Panc1 (cell line): Measurements from ENCODE around the gene SMIM12. TPM values are rescaled to one million over a fixed set of nuclear protein-coding genes. Genes with fewer than 3 reads are reported as not detected.

Source experiments
- ATAC-seq: fragments of 200-7000 bp; cut with Tn5 transposase; 2 replicates; pipeline ENCODE4 v1.9.1; 2020; ENCODE audit warnings: mild to moderate bottlenecking, moderate library complexity
- BruUV-seq: library from RNA; stranded (reverse); fragments of 400-500 nt; replicated peaks from 2 replicates; lab custom pipeline; 2021; lab: Mats Ljungman, UMichigan
- CTCF ChIA-PET: fragments of 300-600 bp; sonication (Branson Sonifier 250); formaldehyde crosslinking; loops from one replicate; lab custom pipeline; 2022; ENCODE audit warnings: antibody characterized with exemption; lab: Charles Lee
- POLR2A ChIA-PET: fragments of 300-600 bp; sonication (Branson Sonifier 250); formaldehyde crosslinking; loops from one replicate; lab custom pipeline; 2022; ENCODE audit warnings: antibody characterized with exemption; lab: Charles Lee
- DNase-seq: peaks from one replicate; pipeline ENCODE4 v3.0.0-alpha.2; 2010; ENCODE audit warnings: low read depth, low spot score
- H3K27ac ChIP-seq: 2 replicates; pipeline ENCODE4 v1.5.1; 2011; ENCODE audit warnings: mild to moderate bottlenecking, low read length, inconsistent platforms
- H3K27me3 ChIP-seq: fragments of 200-500 bp; sonication (Bioruptor generic); 2 replicates; pipeline ENCODE4 v1.6.0; 2014; ENCODE audit warnings: low read length, inconsistent platforms; ENCODE audit not compliant: control insufficient read depth, insufficient read depth
- H3K36me3 ChIP-seq: fragments of 200-500 bp; sonication (Bioruptor generic); 2 replicates; pipeline ENCODE4 v1.5.1; 2014; ENCODE audit warnings: inconsistent platforms, mild to moderate bottlenecking, low read length, moderate library complexity; ENCODE audit not compliant: control insufficient read depth, insufficient read depth
- H3K4me1 ChIP-seq: 2 replicates; pipeline ENCODE4 v1.5.1; 2011; ENCODE audit warnings: inconsistent platforms, mild to moderate bottlenecking, low read length, moderate library complexity; ENCODE audit not compliant: control insufficient read depth, insufficient read depth
- H3K4me3 ChIP-seq, 2 experiments: 2 replicates each; pipeline ENCODE4 v1.5.1; 2011 to 2012; ENCODE audit warnings: low read depth in 2 of 2, low read length in 2 of 2, mild to moderate bottlenecking in 2 of 2, inconsistent platforms in 1 of 2, moderate library complexity in 1 of 2
- H3K9me3 ChIP-seq: fragments of 200-500 bp; sonication (Bioruptor generic); 2 replicates; pipeline ENCODE4 v1.5.1; 2014; ENCODE audit warnings: low read depth, mild to moderate bottlenecking, inconsistent platforms, low read length, moderate library complexity; ENCODE audit not compliant: control insufficient read depth, insufficient read depth
- POLR2AphosphoS5 ChIP-seq: IDR thresholded peaks from 2 replicates; pipeline ENCODE4 v1.6.1; 2012; ENCODE audit warnings: mild to moderate bottlenecking, low read depth, low read length, moderate library complexity
- SIN3A ChIP-seq: IDR thresholded peaks from 2 replicates; pipeline ENCODE4 v1.6.1; 2012; ENCODE audit warnings: low read depth, mild to moderate bottlenecking, low read length, moderate library complexity, borderline replicate concordance; ENCODE audit not compliant: insufficient read depth
- TCF7L2 ChIP-seq: IDR thresholded peaks from 2 replicates; pipeline ENCODE4 v1.6.1; 2011; ENCODE audit warnings: mild to moderate bottlenecking, low read depth, low read length, inconsistent platforms
- in situ Hi-C: cut with HindIII; loops from 2 replicates; pipeline ENCODE4 v1.10.0; 2016; ENCODE audit warnings: low sequenced_read_pairs, low pct_unique_long_range_greater_than_20kb
- intact Hi-C: fragments of 100-400 bp; cut with micrococcal nuclease; formaldehyde crosslinking; loops from one replicate; pipeline ENCODE4 v1.10.0; 2022; ENCODE audit not compliant: unreplicated experiment
- total RNA-seq: library from RNA; stranded (reverse); gene quantifications from one replicate; pipeline ENCODE4 v1.2.1, GENCODE V29; 2021; ENCODE audit not compliant: unreplicated experiment
- TF ChIP-seq, protein P1 (sequence below), 2 experiments: IDR thresholded peaks; 2 replicates each; pipeline ENCODE4 v1.6.1; 2011 to 2012; ENCODE audit warnings: low read depth in 2 of 2, control low read depth in 1 of 2, low read length in 1 of 2, mild to moderate bottlenecking in 1 of 2, moderate library complexity in 1 of 2; ENCODE audit not compliant: insufficient read depth in 1 of 2
- TF ChIP-seq, protein P2 (sequence below): fragments of 450-650 bp; IDR thresholded peaks from 2 replicates; pipeline ENCODE4 v1.5.1; 2017; ENCODE audit warnings: mild to moderate bottlenecking

SMIM12 gene
- total RNA-seq, 1 experiment from 2014 or later = 47.5 TPM

DNA sequence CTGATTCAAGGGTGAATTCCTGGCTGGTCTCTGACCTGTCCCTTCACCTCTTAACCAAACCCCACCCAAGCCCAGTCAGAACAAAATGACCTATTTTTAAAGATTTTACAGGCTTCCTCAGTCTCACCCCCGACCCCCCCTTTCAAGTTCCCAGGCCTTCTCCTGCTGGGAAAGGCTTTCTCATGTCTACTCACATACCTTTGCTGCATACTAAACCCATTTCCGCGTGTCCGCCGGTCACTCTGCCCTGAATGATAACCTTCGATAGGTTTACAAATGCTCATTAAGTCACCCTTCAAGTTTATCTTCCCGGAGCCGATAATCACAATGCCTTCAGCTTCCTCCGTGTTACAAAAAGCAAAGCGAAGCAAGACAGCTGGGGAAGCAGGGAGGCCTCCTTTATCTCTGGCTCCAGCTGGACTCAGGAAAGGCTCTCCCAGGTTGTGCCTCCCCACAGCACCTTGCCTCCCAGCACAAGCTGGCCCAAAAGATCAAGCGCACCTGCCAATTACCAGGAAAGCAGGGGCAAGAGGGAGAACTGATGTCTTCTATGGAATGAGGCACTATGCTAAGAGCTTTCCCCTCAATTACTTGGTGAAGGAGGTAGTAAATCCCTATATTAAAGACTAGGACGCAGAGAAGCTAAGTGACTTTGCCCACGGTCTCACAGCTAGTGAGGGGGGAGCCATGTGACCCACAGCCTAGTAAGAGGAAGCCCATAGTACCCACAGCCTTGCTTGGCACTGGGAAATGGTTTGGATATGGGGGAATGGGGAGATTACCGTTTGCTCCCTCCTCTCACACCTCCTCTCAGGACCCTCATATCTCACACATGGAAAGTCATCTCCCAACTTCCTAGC is 15.9 kb downstream of the SMIM12 start:
- H3K4me3 ChIP-seq = no peak overlapping the region
- intact Hi-C loops (no loop called here), in situ Hi-C loops (no loop called here)
- no peaks in the 10 kb centered on the region for H3K27me3 ChIP-seq
- H3K9me3 ChIP-seq = no peaks in the 10 kb centered on the region
- ATAC-seq = no peak
- H3K27ac ChIP-seq = no peak overlapping the region
- TF ChIP-seq TCF7L2 = no peak
- no peak for TF ChIP-seq SIN3A
- TF ChIP-seq, protein P1, sequence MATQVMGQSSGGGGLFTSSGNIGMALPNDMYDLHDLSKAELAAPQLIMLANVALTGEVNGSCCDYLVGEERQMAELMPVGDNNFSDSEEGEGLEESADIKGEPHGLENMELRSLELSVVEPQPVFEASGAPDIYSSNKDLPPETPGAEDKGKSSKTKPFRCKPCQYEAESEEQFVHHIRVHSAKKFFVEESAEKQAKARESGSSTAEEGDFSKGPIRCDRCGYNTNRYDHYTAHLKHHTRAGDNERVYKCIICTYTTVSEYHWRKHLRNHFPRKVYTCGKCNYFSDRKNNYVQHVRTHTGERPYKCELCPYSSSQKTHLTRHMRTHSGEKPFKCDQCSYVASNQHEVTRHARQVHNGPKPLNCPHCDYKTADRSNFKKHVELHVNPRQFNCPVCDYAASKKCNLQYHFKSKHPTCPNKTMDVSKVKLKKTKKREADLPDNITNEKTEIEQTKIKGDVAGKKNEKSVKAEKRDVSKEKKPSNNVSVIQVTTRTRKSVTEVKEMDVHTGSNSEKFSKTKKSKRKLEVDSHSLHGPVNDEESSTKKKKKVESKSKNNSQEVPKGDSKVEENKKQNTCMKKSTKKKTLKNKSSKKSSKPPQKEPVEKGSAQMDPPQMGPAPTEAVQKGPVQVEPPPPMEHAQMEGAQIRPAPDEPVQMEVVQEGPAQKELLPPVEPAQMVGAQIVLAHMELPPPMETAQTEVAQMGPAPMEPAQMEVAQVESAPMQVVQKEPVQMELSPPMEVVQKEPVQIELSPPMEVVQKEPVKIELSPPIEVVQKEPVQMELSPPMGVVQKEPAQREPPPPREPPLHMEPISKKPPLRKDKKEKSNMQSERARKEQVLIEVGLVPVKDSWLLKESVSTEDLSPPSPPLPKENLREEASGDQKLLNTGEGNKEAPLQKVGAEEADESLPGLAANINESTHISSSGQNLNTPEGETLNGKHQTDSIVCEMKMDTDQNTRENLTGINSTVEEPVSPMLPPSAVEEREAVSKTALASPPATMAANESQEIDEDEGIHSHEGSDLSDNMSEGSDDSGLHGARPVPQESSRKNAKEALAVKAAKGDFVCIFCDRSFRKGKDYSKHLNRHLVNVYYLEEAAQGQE (IDR thresholded peaks at IDR 0.05; ENCODE audit: insufficient read depth in 1 of 2, low read depth in 2 of 2, low read length in 1 of 2) = no peak
- TF ChIP-seq, protein P2, sequence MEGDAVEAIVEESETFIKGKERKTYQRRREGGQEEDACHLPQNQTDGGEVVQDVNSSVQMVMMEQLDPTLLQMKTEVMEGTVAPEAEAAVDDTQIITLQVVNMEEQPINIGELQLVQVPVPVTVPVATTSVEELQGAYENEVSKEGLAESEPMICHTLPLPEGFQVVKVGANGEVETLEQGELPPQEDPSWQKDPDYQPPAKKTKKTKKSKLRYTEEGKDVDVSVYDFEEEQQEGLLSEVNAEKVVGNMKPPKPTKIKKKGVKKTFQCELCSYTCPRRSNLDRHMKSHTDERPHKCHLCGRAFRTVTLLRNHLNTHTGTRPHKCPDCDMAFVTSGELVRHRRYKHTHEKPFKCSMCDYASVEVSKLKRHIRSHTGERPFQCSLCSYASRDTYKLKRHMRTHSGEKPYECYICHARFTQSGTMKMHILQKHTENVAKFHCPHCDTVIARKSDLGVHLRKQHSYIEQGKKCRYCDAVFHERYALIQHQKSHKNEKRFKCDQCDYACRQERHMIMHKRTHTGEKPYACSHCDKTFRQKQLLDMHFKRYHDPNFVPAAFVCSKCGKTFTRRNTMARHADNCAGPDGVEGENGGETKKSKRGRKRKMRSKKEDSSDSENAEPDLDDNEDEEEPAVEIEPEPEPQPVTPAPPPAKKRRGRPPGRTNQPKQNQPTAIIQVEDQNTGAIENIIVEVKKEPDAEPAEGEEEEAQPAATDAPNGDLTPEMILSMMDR = no peak
- TF ChIP-seq POLR2AphosphoS5 = no peak
- no peak for DNase-seq
- CTCF ChIA-PET = no interaction called here
- no peaks in the 10 kb centered on the region for H3K4me1 ChIP-seq
- POLR2A ChIA-PET = no interaction called here
- no TSS peak for BruUV-seq
- H3K36me3 ChIP-seq = no peaks in the 10 kb centered on the region

DNA sequence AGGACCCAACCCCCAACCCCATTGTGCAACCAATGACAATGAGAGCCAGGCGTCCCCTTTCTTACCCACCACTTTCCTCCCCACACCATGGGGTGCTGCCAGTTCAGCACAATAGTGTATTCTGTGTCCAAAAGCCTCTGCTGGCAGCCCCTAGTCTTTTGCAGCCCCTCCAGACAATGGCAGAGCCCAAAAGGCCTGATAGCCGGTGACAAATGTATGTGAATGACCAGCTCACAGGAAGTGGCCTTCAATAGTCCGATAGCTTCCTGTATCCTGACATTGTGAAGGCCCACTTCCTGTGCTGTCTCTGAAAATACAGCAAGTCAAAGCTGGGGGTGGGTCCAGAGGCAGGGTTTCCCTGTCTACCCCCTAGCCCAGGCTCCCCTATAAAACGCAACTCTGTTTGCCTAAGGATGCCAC is 16.6 kb downstream of the SMIM12 start:
- ATAC-seq (no peak), DNase-seq (no peak)
- in situ Hi-C loops (no loop called here), intact Hi-C loops (no loop called here)
- BruUV-seq = no TSS peak
- H3K9me3 ChIP-seq = no peaks in the 10 kb centered on the region
- no peak overlapping the region for H3K27ac ChIP-seq
- TF ChIP-seq TCF7L2 = no peak
- no peak for TF ChIP-seq SIN3A
- TF ChIP-seq, protein P2 = no peak
- no peak for TF ChIP-seq POLR2AphosphoS5
- TF ChIP-seq, protein P1 (IDR thresholded peaks at IDR 0.05; ENCODE audit: insufficient read depth in 1 of 2, low read depth in 2 of 2, low read length in 1 of 2) = no peak
- ChIA-PET CTCF (no interaction called here), POLR2A (no interaction called here)
- H3K4me3 ChIP-seq = no peak overlapping the region
- H3K4me1 ChIP-seq = no peaks in the 10 kb centered on the region
- no peaks in the 10 kb centered on the region for H3K27me3 ChIP-seq
- H3K36me3 ChIP-seq = no peaks in the 10 kb centered on the region
